NCI-H82 (cell line): ENCODE results near the gene PIP4P1.
"Not testable (repeated sequence)": the region's sequence is repeated elsewhere in the genome, so short reads cannot be mapped to it uniquely, and the experiment has no call there.

ENCODE experiments used
- DNase-seq: peaks from one replicate; lab custom pipeline; 2025; lab: John Stamatoyannopoulos, UW

PIP4P1 gene

DNA sequence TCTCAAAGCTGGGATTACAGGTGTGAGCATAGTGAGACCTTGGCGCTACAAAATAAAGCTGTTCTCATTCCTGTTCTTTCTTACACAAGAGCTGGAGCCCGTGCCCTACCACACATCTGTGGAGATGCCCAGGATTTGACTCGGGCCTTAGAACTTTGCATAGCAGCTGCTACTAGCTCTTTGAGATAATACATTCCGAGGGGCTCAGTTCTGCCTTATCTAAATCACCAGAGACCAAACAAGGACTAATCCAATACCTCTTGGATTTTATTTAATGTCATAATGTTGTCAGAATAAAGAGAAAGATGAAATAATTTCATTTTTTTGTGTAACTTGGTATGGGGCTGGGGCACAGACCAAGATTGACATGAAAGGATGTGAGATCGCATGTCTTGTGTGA is 15.5 kb upstream of the PIP4P1 start:
- DNase-seq: no peak

- DNase-seq: no peak
These were observed 11.4 kb upstream of the PIP4P1 start for GRCh38 chr14:20472536-20473169.

DNA sequence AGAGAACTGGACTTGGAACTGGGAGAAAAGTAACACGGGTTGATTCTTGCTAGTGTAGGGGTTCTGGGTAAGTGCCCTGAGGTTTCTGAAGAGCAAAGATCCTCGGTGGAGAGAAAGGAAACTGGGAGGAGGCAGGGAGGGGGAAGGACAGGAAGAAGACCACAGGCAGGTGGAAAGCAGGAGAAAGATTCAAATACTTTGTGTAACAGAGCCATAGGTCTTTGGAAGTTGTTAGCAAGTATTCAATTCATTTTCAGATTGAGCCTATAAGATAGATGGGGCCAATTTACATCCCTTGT is 9.3 kb upstream of the PIP4P1 start:
- DNase-seq: peak; percentile 32

GRCh38 chr14:20469890-20470602 is 8.8 kb upstream of the PIP4P1 start:
- peak; percentile 60 for DNase-seq

GRCh38 chr14:20469242-20469889 is 8.1 kb upstream of the PIP4P1 start, which contains the start of gene PNP:
PNP (plus strand) TSS chr14:20469406; CDS start chr14:20469525, 119 bp downstream.
- DNase-seq: peak; percentile 96

DNA sequence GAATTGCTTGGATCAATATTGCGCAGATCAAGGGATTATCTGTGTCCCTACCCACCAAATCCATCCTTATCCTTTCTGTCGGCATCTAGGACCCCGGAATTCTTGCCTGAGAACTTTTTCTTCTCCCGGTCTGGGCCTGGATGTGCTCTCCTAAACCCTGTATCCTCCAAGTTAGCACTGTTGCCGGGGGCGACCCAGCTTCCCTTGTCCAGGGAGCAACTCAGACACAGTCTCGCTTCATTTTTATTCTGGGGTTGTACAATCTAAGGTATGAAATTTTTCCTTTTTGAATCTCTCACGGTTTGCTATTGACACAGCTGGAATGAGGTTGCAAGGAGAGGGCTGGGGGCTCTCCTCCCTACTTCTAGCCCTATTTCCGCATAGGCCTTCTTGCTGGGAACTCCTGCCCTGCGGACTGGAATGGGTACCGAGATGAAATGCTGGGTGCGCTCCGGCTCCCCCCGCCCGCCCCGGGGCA is 7.6 kb upstream of the PIP4P1 start:
- DNase-seq: peak; percentile 46

DNA sequence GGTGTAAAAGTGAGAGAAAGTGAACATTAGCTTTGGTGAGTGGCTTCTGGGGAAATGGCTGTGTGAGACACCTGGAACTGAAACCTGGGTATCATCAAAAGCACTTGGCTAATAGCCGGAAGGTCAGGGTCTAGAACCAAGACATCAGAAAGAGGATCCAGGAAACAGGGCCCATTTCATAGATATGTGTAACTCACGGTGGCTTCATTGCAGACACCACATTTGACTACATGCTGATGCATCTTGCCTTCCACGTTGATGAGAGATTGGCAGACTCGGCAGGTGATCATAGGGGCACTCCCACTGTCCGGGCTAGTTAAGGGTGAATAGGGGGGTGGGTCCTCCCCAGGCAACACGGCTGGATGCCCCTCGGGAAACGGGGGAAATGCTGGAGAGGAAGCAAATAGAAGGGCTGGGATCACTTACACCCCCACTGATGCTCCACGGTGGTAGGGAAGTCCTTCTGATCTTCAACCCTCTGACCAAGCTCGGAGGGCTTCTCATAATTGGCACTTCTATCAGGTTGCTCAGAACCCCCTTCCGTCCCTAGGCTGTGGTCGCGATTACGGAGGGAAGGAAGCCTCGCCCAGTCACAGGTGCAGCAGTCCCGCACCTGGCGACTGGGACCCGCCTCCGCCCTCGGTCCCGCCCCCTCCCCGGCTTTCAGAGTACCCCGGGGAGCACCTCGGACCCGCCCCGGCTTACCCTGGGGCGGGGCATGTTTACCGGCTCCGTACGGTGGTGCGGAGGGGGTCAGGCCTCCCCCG is 593 bp downstream of the PIP4P1 start:
- peak; percentile 42 for DNase-seq

GRCh38 chr14:20458031-20458789 is 3.0 kb downstream of the PIP4P1 start:
- peak; percentile 26 for DNase-seq

GRCh38 chr14:20456971-20457370 is 4.3 kb downstream of the PIP4P1 start:
- no peak for DNase-seq

- DNase-seq: peak; percentile 94
These were observed 5.6 kb downstream of the PIP4P1 start for GRCh38 chr14:20455355-20456300.

DNA sequence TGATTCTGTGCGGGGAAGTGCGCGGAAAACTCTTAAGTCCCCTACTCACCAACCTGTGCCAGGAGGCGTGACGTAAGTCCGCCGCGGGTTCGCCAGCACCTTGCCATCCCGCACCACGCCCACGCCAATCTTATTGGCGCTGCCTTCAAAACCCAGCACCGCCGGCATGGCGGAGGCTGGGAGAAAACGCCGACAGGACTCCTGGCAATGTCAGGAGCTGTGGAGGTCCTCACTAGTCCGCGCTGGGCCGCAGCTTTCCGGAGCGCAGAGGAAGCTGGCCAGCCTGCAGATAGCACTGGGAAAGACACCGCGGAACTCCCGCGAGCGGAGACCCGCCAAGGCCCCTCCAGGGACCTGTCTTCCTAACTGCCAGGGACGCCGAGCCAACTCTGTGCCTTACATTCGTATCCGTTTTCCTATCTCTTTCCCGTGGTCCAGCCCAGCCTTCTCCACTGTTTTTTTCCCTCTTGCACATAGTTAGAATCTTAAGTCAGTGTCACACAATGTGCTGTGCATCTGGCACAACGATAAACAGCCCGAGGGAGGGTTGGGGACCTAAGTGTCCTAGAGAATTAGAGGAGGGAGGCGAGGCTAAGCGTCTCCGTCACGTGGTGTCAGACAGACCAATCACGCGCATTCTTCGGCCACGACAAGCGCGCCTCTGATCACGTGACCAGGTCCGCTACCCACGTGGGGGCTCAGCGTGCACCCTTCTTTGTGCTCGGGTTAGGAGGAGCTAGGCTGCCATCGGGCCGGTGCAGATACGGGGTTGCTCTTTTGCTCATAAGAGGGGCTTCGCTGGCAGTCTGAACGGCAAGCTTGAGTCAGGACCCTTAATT is 6.5 kb downstream of the PIP4P1 start, which contains the start of the genes APEX1 and OSGEP:
APEX1 (plus strand) TSS at position 711 of the 839 bp plus-strand sequence. CDS start 420 bp downstream, outside the sequence.
OSGEP (minus strand) TSS at position 297 of the 839 bp plus-strand sequence; CDS start at position 168, 129 bp downstream.
- peak; percentile 99 for DNase-seq

GRCh38 chr14:20452831-20453230 is 8.4 kb downstream of the PIP4P1 start:
- not testable (repeated sequence) for DNase-seq

DNA sequence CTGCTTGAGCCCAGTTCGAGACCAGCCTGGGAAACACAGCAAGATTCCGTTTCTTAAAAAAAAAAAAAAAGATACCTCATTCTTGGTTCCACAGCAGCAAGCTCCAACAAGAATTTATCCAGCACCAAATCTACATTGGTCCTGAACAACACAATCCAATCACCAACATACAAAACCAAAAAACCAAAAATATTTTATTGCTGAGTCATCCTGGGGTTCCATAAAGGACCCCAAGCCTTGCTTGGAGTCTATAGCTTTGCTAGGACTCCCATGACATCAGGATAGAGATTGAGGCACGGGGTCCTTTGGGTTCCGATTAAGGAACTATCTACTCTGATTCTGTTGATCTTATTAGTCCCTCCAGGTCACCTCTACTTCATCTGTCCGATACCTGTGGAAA is 14.3 kb downstream of the PIP4P1 start:
- no peak for DNase-seq

GRCh38 chr14:20443650-20444049 is 17.6 kb downstream of the PIP4P1 start:
- DNase-seq: not testable (repeated sequence)

DNA sequence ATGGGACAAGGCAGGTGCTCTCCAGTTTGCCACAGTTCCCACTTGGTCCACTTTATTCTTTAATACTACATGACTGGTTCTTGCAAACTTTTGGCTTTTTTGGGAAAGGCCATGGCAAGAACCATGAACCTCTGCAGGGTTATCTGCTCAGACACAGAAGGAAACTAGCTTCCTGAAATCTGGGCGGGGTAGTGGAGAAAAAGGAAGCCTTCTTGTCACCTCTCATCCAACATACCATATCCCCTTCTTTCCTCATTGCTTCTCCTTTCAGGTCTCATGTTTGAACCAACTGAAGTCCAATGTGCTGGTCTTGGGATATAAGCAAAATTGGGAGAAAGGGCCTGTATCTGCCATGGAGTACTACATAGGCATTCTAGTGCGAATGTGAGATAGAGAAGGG is 19.8 kb downstream of the PIP4P1 start:
- DNase-seq: no peak

GRCh38 chr14:20440882-20441281 is 20.4 kb downstream of the PIP4P1 start:
- DNase-seq: no peak

GRCh38 chr14:20440465-20440864 is 20.8 kb downstream of the PIP4P1 start:
- DNase-seq: no peak

DNA sequence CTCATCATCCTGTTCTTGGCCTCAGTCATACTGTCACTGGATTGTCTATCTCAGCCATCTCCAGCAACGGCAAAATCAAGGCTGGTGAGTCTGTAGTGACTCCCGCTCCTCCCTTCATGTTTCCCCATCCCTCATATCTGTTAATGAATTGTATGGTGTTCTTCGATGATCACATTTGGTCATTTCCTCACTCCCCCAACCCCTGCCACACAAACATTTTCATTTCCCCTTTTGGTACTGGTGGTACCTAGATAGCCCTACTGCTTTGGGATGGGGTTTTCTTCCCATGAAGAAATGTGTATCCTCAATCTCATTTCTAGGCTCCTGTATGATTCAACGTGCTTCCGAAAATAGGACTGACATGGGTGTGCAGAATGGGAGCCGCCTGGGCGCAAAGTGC is 22.6 kb downstream of the PIP4P1 start:
- no peak for DNase-seq

GRCh38 chr14:20436363-20436755 is 24.9 kb downstream of the PIP4P1 start:
- DNase-seq: no peak
